A673 (cell line): Measurements from ENCODE around the gene FOLR2. TPM values are rescaled to one million over a fixed set of nuclear protein-coding genes. Genes with fewer than 3 reads are reported as not detected.

Experiments used
- BruUV-seq: library from RNA; stranded (reverse); fragments of 400-500 nt; replicated peaks from 2 replicates; lab custom pipeline; 2021; lab: Mats Ljungman, UMichigan
- CTCF ChIA-PET: fragments of 300-600 bp; sonication (Branson Sonifier 250); formaldehyde crosslinking; loops from one replicate; lab custom pipeline; 2022; ENCODE audit warnings: antibody characterized with exemption; lab: Charles Lee
- POLR2A ChIA-PET: fragments of 300-600 bp; sonication (Branson Sonifier 250); formaldehyde crosslinking; loops from one replicate; lab custom pipeline; 2022; ENCODE audit warnings: antibody characterized with exemption; ENCODE audit not compliant: low non-redundant PET; lab: Charles Lee
- DNase-seq: peaks from one replicate; pipeline ENCODE4 v3.0.0-alpha.2; 2015; ENCODE audit warnings: low spot score
- H3K27ac ChIP-seq: fragments of 200-600 bp; sonication (generic); 2 replicates; pipeline ENCODE4 v1.5.1; 2016; ENCODE audit warnings: mixed run types, low read depth, mild to moderate bottlenecking, mixed read lengths, antibody characterized with exemption, low read length; ENCODE audit not compliant: poor library complexity, severe bottlenecking
- H3K27me3 ChIP-seq: fragments of 200-600 bp; sonication (generic); replicated peaks from 2 replicates; pipeline ENCODE4 v1.6.1; 2017; ENCODE audit warnings: mixed run types, low read depth, mild to moderate bottlenecking, mixed read lengths, antibody characterized with exemption, low read length; ENCODE audit not compliant: insufficient read depth, poor library complexity
- H3K36me3 ChIP-seq: fragments of 200-600 bp; sonication (generic); 2 replicates; pipeline ENCODE4 v1.6.1; 2016; ENCODE audit warnings: mixed run types, mild to moderate bottlenecking, mixed read lengths, antibody characterized with exemption, low read length; ENCODE audit not compliant: insufficient read depth, poor library complexity, severe bottlenecking
- H3K4me1 ChIP-seq: fragments of 200-600 bp; sonication (generic); 2 replicates; pipeline ENCODE4 v1.6.1; 2017; ENCODE audit warnings: mixed run types, mild to moderate bottlenecking, mixed read lengths, antibody characterized with exemption, low read length; ENCODE audit not compliant: insufficient read depth, poor library complexity, severe bottlenecking
- H3K4me3 ChIP-seq: fragments of 200-600 bp; sonication (generic); 2 replicates; pipeline ENCODE4 v1.5.1; 2016; ENCODE audit warnings: low read depth, mixed run types, mild to moderate bottlenecking, mixed read lengths, low read length; ENCODE audit not compliant: poor library complexity, severe bottlenecking
- H3K9me3 ChIP-seq: fragments of 200-600 bp; sonication (generic); 2 replicates; pipeline ENCODE4 v1.6.1; 2016; ENCODE audit warnings: mixed run types, low read depth, mild to moderate bottlenecking, mixed read lengths, antibody characterized with exemption, low read length; ENCODE audit not compliant: poor library complexity, severe bottlenecking
- CTCF ChIP-seq: fragments of 300-800, 200-600 bp; sonication (generic); conservative IDR thresholded peaks from 2 replicates; pipeline ENCODE4 v1.5.1; 2017; ENCODE audit warnings: low read depth, mild to moderate bottlenecking, antibody characterized with exemption, low read length, moderate library complexity, mixed read lengths
- EZH2 ChIP-seq: fragments of 200-600 bp; sonication (generic); IDR thresholded peaks from 2 replicates; pipeline ENCODE4 v1.6.1; 2017; ENCODE audit warnings: borderline replicate concordance, low read depth, mild to moderate bottlenecking, mixed read lengths, antibody characterized with exemption, low read length; ENCODE audit not compliant: poor library complexity, severe bottlenecking
- intact Hi-C: fragments of 100-400 bp; cut with micrococcal nuclease; formaldehyde crosslinking; loops from one replicate; pipeline ENCODE4 v1.10.0; 2022; ENCODE audit not compliant: unreplicated experiment
- total RNA-seq: library from RNA; stranded (reverse); gene quantifications from 2 replicates; pipeline ENCODE4 v1.2.3, GENCODE V29; 2021

FOLR2 gene
- total RNA-seq, 1 experiment from 2014 or later: not detected

GRCh38 chr11:72208281-72208680 is 8.3 kb upstream of the FOLR2 start:
- Histone ChIP-seq H3K9me3 (no peaks in the 10 kb centered on the region), H3K36me3 (no peaks in the 10 kb centered on the region), H3K27ac (no peak overlapping the region), H3K4me1 (no peaks in the 10 kb centered on the region), H3K4me3 (no peak overlapping the region), H3K27me3 (peaks cover 2% of the 10 kb centered on the region)
- POLR2A ChIA-PET: no interaction called here
- TF ChIP-seq CTCF (no peak), EZH2 (no peak)
- intact Hi-C loops: no loop called here
- DNase-seq: no peak
- CTCF ChIA-PET: no interaction called here
- BruUV-seq: no TSS peak

GRCh38 chr11:72209101-72209500 is 7.5 kb upstream of the FOLR2 start:
- H3K4me3 ChIP-seq: no peak overlapping the region
- no peaks in the 10 kb centered on the region for H3K9me3 ChIP-seq
- TF ChIP-seq EZH2 (no peak), CTCF (no peak)
- no peaks in the 10 kb centered on the region for H3K4me1 ChIP-seq
- no TSS peak for BruUV-seq
- no peak overlapping the region for H3K27ac ChIP-seq
- DNase-seq: no peak
- intact Hi-C loops: no loop called here
- ChIA-PET POLR2A (no interaction called here), CTCF (no interaction called here)
- H3K27me3 ChIP-seq: peaks cover 4% of the 10 kb centered on the region
- no peaks in the 10 kb centered on the region for H3K36me3 ChIP-seq

- H3K36me3 ChIP-seq: no peaks in the 10 kb centered on the region
- peaks cover 9% of the 10 kb centered on the region for H3K4me1 ChIP-seq
- H3K9me3 ChIP-seq: no peaks in the 10 kb centered on the region
- POLR2A ChIA-PET: no interaction called here
- CTCF ChIA-PET: interaction anchor here (0.5 kb wide), 1 partner anchor 1090 kb away, joined by 3 read pairs; no protein-coding TSS in a partner anchor
- H3K4me3 ChIP-seq: no peak overlapping the region
- H3K27me3 ChIP-seq: peaks cover 4% of the 10 kb centered on the region
- intact Hi-C loops: no loop called here
- BruUV-seq: no TSS peak
- no peak overlapping the region for H3K27ac ChIP-seq
- TF ChIP-seq EZH2: no peak
- no peak for TF ChIP-seq CTCF
- no peak for DNase-seq
Observed at GRCh38 chr11:72217841-72218240, 1.2 kb downstream of the FOLR2 start.
